ENCODE measurements around the gene ANKRD44.

GRCh38 chr2:196995757-196996314 is 314.7 kb downstream of the ANKRD44 start:
- TF ChIP-seq CTCF (IDR thresholded peaks at IDR 0.05; ENCODE audit: borderline replicate concordance, extremely low read depth, low read length, poor library complexity, severe bottlenecking) (no peak), EZH2 (IDR thresholded peaks at IDR 0.05; ENCODE audit: borderline replicate concordance, low read depth, low read length, severe bottlenecking) (no peak)
